HepG2 (cell line): ENCODE measurements around the gene CNKSR3. TPM values are rescaled to one million over a fixed set of nuclear protein-coding genes. Genes with fewer than 3 reads are reported as not detected.

ENCODE experiments used
- ARNT2 ChIP-seq: sonication (generic); formaldehyde crosslinking; IDR thresholded peaks from 2 replicates; pipeline ENCODE4 v1.8.0; 2022; ENCODE audit warnings: mild to moderate bottlenecking, low read depth, missing genetic modification reagents, moderate library complexity
- BORCS8-MEF2B ChIP-seq: sonication (generic); formaldehyde crosslinking; IDR thresholded peaks from 2 replicates; pipeline ENCODE4 v1.8.0; 2022; ENCODE audit warnings: mild to moderate bottlenecking, missing genetic modification reagents
- HMG20A ChIP-seq: IDR thresholded peaks from 2 replicates; pipeline ENCODE4 v1.6.1; 2016; ENCODE audit warnings: borderline replicate concordance
- HNF4A ChIP-seq: sonication (generic); formaldehyde crosslinking; IDR thresholded peaks from 2 replicates; pipeline ENCODE4 v1.4.0; 2020; ENCODE audit warnings: missing genetic modification reagents
- NR2C2 ChIP-seq: sonication (generic); formaldehyde crosslinking; IDR thresholded peaks from 2 replicates; pipeline ENCODE4 v1.4.0; 2020; ENCODE audit warnings: missing genetic modification reagents, mild to moderate bottlenecking, moderate library complexity, borderline replicate concordance
- PHF20 ChIP-seq: sonication (generic); formaldehyde crosslinking; IDR thresholded peaks from 2 replicates; pipeline ENCODE4 v1.5.0; 2020; ENCODE audit warnings: mild to moderate bottlenecking, missing genetic modification reagents
- SMAD9 ChIP-seq: sonication (generic); formaldehyde crosslinking; IDR thresholded peaks from 2 replicates; pipeline ENCODE4 v1.5.1; 2020; ENCODE audit warnings: mild to moderate bottlenecking, missing genetic modification reagents
- SOX5 ChIP-seq: IDR thresholded peaks from 2 replicates; pipeline ENCODE4 v1.6.1; 2016; ENCODE audit warnings: borderline replicate concordance
- SP140L ChIP-seq: sonication (generic); formaldehyde crosslinking; IDR thresholded peaks from 2 replicates; pipeline ENCODE4 v1.4.0; 2020; ENCODE audit warnings: missing genetic modification reagents, borderline replicate concordance
- SUZ12 ChIP-seq: fragments of 150-350 bp; IDR thresholded peaks from 2 replicates; pipeline ENCODE4 v1.6.1; 2014; ENCODE audit warnings: low read depth, low read length
- THAP11 ChIP-seq: IDR thresholded peaks from 2 replicates; pipeline ENCODE4 v1.6.1; 2016; ENCODE audit warnings: missing biosample characterization, missing genetic modification reagents
- ZBTB33 ChIP-seq: sonication (generic); formaldehyde crosslinking; IDR thresholded peaks from 2 replicates; pipeline ENCODE4 v1.4.0; 2020; ENCODE audit warnings: missing genetic modification reagents
- ZFP1 ChIP-seq: IDR thresholded peaks from 2 replicates; pipeline ENCODE4 v1.6.1; 2016
- ZNF33A ChIP-seq: sonication (generic); formaldehyde crosslinking; IDR thresholded peaks from 2 replicates; pipeline ENCODE4 v1.5.1; 2020; ENCODE audit warnings: missing genetic modification reagents, mild to moderate bottlenecking, moderate library complexity, borderline replicate concordance
- ZNF432 ChIP-seq: sonication (generic); formaldehyde crosslinking; IDR thresholded peaks from 2 replicates; pipeline ENCODE4 v1.5.0; 2020; ENCODE audit warnings: missing genetic modification reagents, mild to moderate bottlenecking, borderline replicate concordance
- ZNF543 ChIP-seq: sonication (generic); formaldehyde crosslinking; IDR thresholded peaks from 2 replicates; pipeline ENCODE4 v1.4.0; 2020; ENCODE audit warnings: mild to moderate bottlenecking, missing genetic modification reagents
- ZNF550 ChIP-seq: sonication (generic); formaldehyde crosslinking; IDR thresholded peaks from 2 replicates; pipeline ENCODE4 v1.4.0; 2020; ENCODE audit warnings: mild to moderate bottlenecking, missing genetic modification reagents, borderline replicate concordance
- ZNF777 ChIP-seq: sonication (generic); formaldehyde crosslinking; IDR thresholded peaks from 2 replicates; pipeline ENCODE4 v1.4.0; 2020; ENCODE audit warnings: missing genetic modification reagents
- polyA plus RNA-seq, 8 experiments: library from polyadenylated mRNA; depleted of rRNA in 3 of 8; stranded (reverse) in 7 of 8; unstranded in 1 of 8; fragments of >200 nt; fragmentation: Illumina TruSeq in 4 of 8; extraction: Trizol in 4 of 8; gene quantifications; 2 replicates each; pipeline versions ENCODE4 v1.2.1 to v1.2.3, GENCODE V29; 2011 to 2016; ENCODE audit warnings: low read depth in 4 of 8, missing spikeins in 1 of 8, mixed read lengths in 1 of 8; ENCODE audit not compliant: insufficient read depth in 1 of 8
- total RNA-seq, 5 experiments: library from RNA; depleted of rRNA; stranded (reverse); fragments of >200 nt; fragmentation: Illumina TruSeq; extraction: Trizol; gene quantifications; 2 replicates each; pipeline ENCODE4 v1.2.3, GENCODE V29; 2016; ENCODE audit warnings: low read depth in 1 of 5
- TF ChIP-seq, protein P1 (sequence below): sonication (generic); formaldehyde crosslinking; IDR thresholded peaks from 2 replicates; pipeline ENCODE4 v1.8.0; 2022; ENCODE audit warnings: missing genetic modification reagents, mild to moderate bottlenecking, borderline replicate concordance
- TF ChIP-seq, protein P2 (sequence below): sonication (generic); formaldehyde crosslinking; IDR thresholded peaks from 2 replicates; pipeline ENCODE4 v1.4.0; 2020; ENCODE audit warnings: missing genetic modification reagents
- TF ChIP-seq, protein P3 (sequence below): sonication (generic); formaldehyde crosslinking; IDR thresholded peaks from 2 replicates; pipeline ENCODE4 v1.8.1; 2022; ENCODE audit warnings: mild to moderate bottlenecking, missing genetic modification reagents
- TF ChIP-seq, protein P4 (sequence below): sonication (generic); formaldehyde crosslinking; IDR thresholded peaks from 2 replicates; pipeline ENCODE4 v1.4.0; 2020; ENCODE audit warnings: mild to moderate bottlenecking, low read depth, missing genetic modification reagents

The CNKSR3 gene
- total and polyA plus RNA-seq, 2 of the 13 experiments (the other 11 are each of a cell fraction or from before 2014, with no cell fraction given), result 9.2 to 38.6 TPM

- TF ChIP-seq, protein P1, sequence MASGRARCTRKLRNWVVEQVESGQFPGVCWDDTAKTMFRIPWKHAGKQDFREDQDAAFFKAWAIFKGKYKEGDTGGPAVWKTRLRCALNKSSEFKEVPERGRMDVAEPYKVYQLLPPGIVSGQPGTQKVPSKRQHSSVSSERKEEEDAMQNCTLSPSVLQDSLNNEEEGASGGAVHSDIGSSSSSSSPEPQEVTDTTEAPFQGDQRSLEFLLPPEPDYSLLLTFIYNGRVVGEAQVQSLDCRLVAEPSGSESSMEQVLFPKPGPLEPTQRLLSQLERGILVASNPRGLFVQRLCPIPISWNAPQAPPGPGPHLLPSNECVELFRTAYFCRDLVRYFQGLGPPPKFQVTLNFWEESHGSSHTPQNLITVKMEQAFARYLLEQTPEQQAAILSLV, result no peak; the same call in 1 of the 2 replicates
- TF ChIP-seq ZNF550 (no peak), SMAD9 (CRISPR knock-in tag) (no peak; the same call in 1 of the 2 replicates), ZFP1 (CRISPR knock-in tag) (peak; percentile 39; the same call in 1 of the 2 replicates), ARNT2 (CRISPR knock-in tag) (peak; percentile 98), HNF4A (CRISPR knock-in tag) (peak; percentile 42; the same call in 1 of the 2 replicates), ZNF432 (CRISPR knock-in tag) (no peak), SUZ12 (no peak), ZNF543 (CRISPR knock-in tag) (0 out of 2 replicates have a peak, but pooled peaks have one; percentile 27), NR2C2 (no peak; the same call in 1 of the 2 replicates), ZNF777 (CRISPR knock-in tag) (peak; percentile 48), SP140L (CRISPR knock-in tag) (no peak), THAP11 (CRISPR knock-in tag) (peak; percentile 68), SOX5 (CRISPR knock-in tag) (peak; percentile 76; the same call in 1 of the 2 replicates), ZBTB33 (CRISPR knock-in tag) (no peak; the same call in 1 of the 2 replicates), ZNF33A (CRISPR knock-in tag) (0 out of 2 replicates have a peak, but pooled peaks have one; percentile 46), PHF20 (CRISPR knock-in tag) (peak; percentile 22; the same call in 1 of the 2 replicates), BORCS8-MEF2B (CRISPR knock-in tag) (peak; percentile 86), HMG20A (CRISPR knock-in tag) (peak; percentile 39; the same call in 1 of the 2 replicates)
- TF ChIP-seq, protein P2, sequence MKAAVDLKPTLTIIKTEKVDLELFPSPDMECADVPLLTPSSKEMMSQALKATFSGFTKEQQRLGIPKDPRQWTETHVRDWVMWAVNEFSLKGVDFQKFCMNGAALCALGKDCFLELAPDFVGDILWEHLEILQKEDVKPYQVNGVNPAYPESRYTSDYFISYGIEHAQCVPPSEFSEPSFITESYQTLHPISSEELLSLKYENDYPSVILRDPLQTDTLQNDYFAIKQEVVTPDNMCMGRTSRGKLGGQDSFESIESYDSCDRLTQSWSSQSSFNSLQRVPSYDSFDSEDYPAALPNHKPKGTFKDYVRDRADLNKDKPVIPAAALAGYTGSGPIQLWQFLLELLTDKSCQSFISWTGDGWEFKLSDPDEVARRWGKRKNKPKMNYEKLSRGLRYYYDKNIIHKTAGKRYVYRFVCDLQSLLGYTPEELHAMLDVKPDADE, result no peak
- TF ChIP-seq, protein P3, sequence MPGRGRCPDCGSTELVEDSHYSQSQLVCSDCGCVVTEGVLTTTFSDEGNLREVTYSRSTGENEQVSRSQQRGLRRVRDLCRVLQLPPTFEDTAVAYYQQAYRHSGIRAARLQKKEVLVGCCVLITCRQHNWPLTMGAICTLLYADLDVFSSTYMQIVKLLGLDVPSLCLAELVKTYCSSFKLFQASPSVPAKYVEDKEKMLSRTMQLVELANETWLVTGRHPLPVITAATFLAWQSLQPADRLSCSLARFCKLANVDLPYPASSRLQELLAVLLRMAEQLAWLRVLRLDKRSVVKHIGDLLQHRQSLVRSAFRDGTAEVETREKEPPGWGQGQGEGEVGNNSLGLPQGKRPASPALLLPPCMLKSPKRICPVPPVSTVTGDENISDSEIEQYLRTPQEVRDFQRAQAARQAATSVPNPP (CRISPR knock-in tag), result no peak; the same call in none of the 2 replicates
- TF ChIP-seq, protein P4, sequence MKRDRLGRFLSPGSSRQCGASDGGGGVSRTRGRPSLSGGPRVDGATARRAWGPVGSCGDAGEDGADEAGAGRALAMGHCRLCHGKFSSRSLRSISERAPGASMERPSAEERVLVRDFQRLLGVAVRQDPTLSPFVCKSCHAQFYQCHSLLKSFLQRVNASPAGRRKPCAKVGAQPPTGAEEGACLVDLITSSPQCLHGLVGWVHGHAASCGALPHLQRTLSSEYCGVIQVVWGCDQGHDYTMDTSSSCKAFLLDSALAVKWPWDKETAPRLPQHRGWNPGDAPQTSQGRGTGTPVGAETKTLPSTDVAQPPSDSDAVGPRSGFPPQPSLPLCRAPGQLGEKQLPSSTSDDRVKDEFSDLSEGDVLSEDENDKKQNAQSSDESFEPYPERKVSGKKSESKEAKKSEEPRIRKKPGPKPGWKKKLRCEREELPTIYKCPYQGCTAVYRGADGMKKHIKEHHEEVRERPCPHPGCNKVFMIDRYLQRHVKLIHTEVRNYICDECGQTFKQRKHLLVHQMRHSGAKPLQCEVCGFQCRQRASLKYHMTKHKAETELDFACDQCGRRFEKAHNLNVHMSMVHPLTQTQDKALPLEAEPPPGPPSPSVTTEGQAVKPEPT (CRISPR knock-in tag), result 0 out of 2 replicates have a peak, but pooled peaks have one; percentile 33
These were observed at the start of gene CNKSR3 (continued) for GRCh38 chr6:154510144-154510905.
